HEK293 (cell line): ENCODE data around the gene KPNA5.

Experiments used
- CTCF ChIA-PET: fragments of 350-600 bp; formaldehyde crosslinking; extraction: SDS; loops from one replicate; lab custom pipeline; 2021; ENCODE audit warnings: antibody characterized with exemption; lab: Yijun Ruan, JAX
- POLR2A ChIA-PET: fragments of 300-600 bp; formaldehyde crosslinking; extraction: SDS; loops from one replicate; lab custom pipeline; 2020; ENCODE audit warnings: antibody characterized with exemption, inconsistent platforms; lab: Yijun Ruan, JAX
- H3K27ac ChIP-seq: fragments of 200-500 bp; sonication (Bioruptor generic); 2 replicates; pipeline ENCODE4 v1.5.1; 2014; ENCODE audit warnings: low read depth, low read length, control low read depth, inconsistent platforms; ENCODE audit errors: extremely low read depth
- H3K36me3 ChIP-seq, 2 experiments: fragments of 200-500 bp in 1 of 2; sonication (Bioruptor generic) in 1 of 2; 1 replicate in 1 of 2; 2 replicates in 1 of 2; pipeline ENCODE4 v1.5.1; 2014 to 2017; ENCODE audit warnings: inconsistent platforms in 2 of 2, low read length in 2 of 2; ENCODE audit not compliant: control insufficient read depth in 2 of 2, insufficient read depth in 1 of 2
- H3K4me1 ChIP-seq: fragments of 200-500 bp; sonication (Bioruptor generic); 2 replicates; pipeline ENCODE4 v1.5.1; 2014; ENCODE audit warnings: mild to moderate bottlenecking, low read length, inconsistent platforms; ENCODE audit not compliant: control insufficient read depth, insufficient read depth
- H3K4me3 ChIP-seq: 2 replicates; pipeline ENCODE4 v1.5.1; 2011; ENCODE audit warnings: low read depth, mild to moderate bottlenecking, control low read depth, low read length, moderate library complexity
- H3K9me3 ChIP-seq: fragments of 200-500 bp; sonication (Bioruptor generic); 2 replicates; pipeline ENCODE4 v1.5.1; 2014; ENCODE audit warnings: low read depth, low read length, inconsistent platforms; ENCODE audit not compliant: control insufficient read depth, insufficient read depth
- FEZF1 ChIP-seq: fragments of 450-650 bp; formaldehyde crosslinking; IDR thresholded peaks from 2 replicates; pipeline ENCODE4 v1.5.1; 2016; ENCODE audit warnings: missing biosample characterization, missing genetic modification characterization
- GFI1B ChIP-seq: fragments of 450-650 bp; formaldehyde crosslinking; IDR thresholded peaks from 2 replicates; pipeline ENCODE4 v1.5.1; 2016; ENCODE audit warnings: missing biosample characterization, missing genetic modification characterization
- KLF8 ChIP-seq: fragments of 450-650 bp; formaldehyde crosslinking; IDR thresholded peaks from 2 replicates; pipeline ENCODE4 v1.5.1; 2016; ENCODE audit warnings: missing biosample characterization, missing genetic modification characterization
- MEIS1 ChIP-seq: sonication (generic); formaldehyde crosslinking; IDR thresholded peaks from 2 replicates; pipeline ENCODE4 v1.8.1; 2022; ENCODE audit warnings: missing genetic modification reagents, mild to moderate bottlenecking, borderline replicate concordance
- MYNN ChIP-seq: fragments of 450-650 bp; formaldehyde crosslinking; IDR thresholded peaks from 2 replicates; pipeline ENCODE4 v1.5.1; 2016; ENCODE audit warnings: missing biosample characterization, missing genetic modification characterization, borderline replicate concordance
- OSR2 ChIP-seq: fragments of 450-650 bp; formaldehyde crosslinking; IDR thresholded peaks from 2 replicates; pipeline ENCODE4 v1.5.1; 2016; ENCODE audit warnings: missing biosample characterization, missing genetic modification characterization
- PRDM1 ChIP-seq: fragments of 450-650 bp; formaldehyde crosslinking; IDR thresholded peaks from 2 replicates; pipeline ENCODE4; 2016; ENCODE audit warnings: missing biosample characterization, missing genetic modification characterization
- RBAK ChIP-seq: fragments of 450-650 bp; formaldehyde crosslinking; IDR thresholded peaks from 2 replicates; pipeline ENCODE4 v1.5.1; 2016; ENCODE audit warnings: missing biosample characterization, missing genetic modification characterization
- SP3 ChIP-seq: fragments of 450-650 bp; formaldehyde crosslinking; IDR thresholded peaks from 2 replicates; pipeline ENCODE4 v1.5.1; 2016; ENCODE audit warnings: missing biosample characterization, missing genetic modification characterization
- TRIM28 ChIP-seq: IDR thresholded peaks from 2 replicates; pipeline ENCODE4 v1.6.1; 2011; ENCODE audit warnings: low read length, control low read depth, borderline replicate concordance
- YY1 ChIP-seq: fragments of 450-650 bp; formaldehyde crosslinking; IDR thresholded peaks from 2 replicates; pipeline ENCODE4 v1.5.1; 2018; ENCODE audit warnings: missing biosample characterization, missing genetic modification characterization
- ZBTB20 ChIP-seq: fragments of 450-650 bp; formaldehyde crosslinking; IDR thresholded peaks from 2 replicates; pipeline ENCODE4 v1.5.1; 2016; ENCODE audit warnings: missing biosample characterization, missing genetic modification characterization
- ZBTB21 ChIP-seq: fragments of 450-650 bp; formaldehyde crosslinking; IDR thresholded peaks from 2 replicates; pipeline ENCODE4 v1.5.1; 2017; ENCODE audit warnings: missing biosample characterization, missing genetic modification characterization
- ZEB2 ChIP-seq: fragments of 450-650 bp; formaldehyde crosslinking; IDR thresholded peaks from 2 replicates; pipeline ENCODE4 v1.5.1; 2016; ENCODE audit warnings: missing biosample characterization, missing genetic modification characterization
- ZNF19 ChIP-seq: fragments of 450-650 bp; formaldehyde crosslinking; IDR thresholded peaks from 2 replicates; pipeline ENCODE4; 2016; ENCODE audit warnings: missing biosample characterization, missing genetic modification characterization, low read depth
- ZNF2 ChIP-seq: fragments of 450-650 bp; formaldehyde crosslinking; IDR thresholded peaks from 2 replicates; pipeline ENCODE4 v1.5.1; 2016; ENCODE audit warnings: missing biosample characterization, missing genetic modification characterization
- ZNF366 ChIP-seq: fragments of 450-650 bp; formaldehyde crosslinking; conservative IDR thresholded peaks from 2 replicates; pipeline ENCODE4 v1.5.1; 2016; ENCODE audit warnings: missing biosample characterization, missing genetic modification characterization
- ZNF426 ChIP-seq: fragments of 450-650 bp; formaldehyde crosslinking; IDR thresholded peaks from 2 replicates; pipeline ENCODE4 v1.5.1; 2017; ENCODE audit warnings: missing biosample characterization, missing genetic modification characterization, mild to moderate bottlenecking, inconsistent platforms, moderate library complexity
- ZNF473 ChIP-seq: fragments of 450-650 bp; formaldehyde crosslinking; IDR thresholded peaks from 2 replicates; pipeline ENCODE4 v1.5.1; 2017; ENCODE audit warnings: missing biosample characterization, missing genetic modification characterization
- ZNF629 ChIP-seq: fragments of 450-650 bp; formaldehyde crosslinking; IDR thresholded peaks from 2 replicates; pipeline ENCODE4 v1.5.1; 2017; ENCODE audit warnings: missing biosample characterization, missing genetic modification characterization
- ZNF777 ChIP-seq: fragments of 450-650 bp; formaldehyde crosslinking; IDR thresholded peaks from 2 replicates; pipeline ENCODE4 v1.5.1; 2017; ENCODE audit warnings: missing biosample characterization, missing genetic modification characterization, borderline replicate concordance
- ZNF830 ChIP-seq: fragments of 450-650 bp; IDR thresholded peaks from 2 replicates; pipeline ENCODE4 v1.5.0; 2018; ENCODE audit warnings: missing biosample characterization, missing genetic modification characterization, low read depth, mild to moderate bottlenecking, moderate library complexity
- ZSCAN30 ChIP-seq: fragments of 450-650 bp; IDR thresholded peaks from 2 replicates; pipeline ENCODE4 v1.5.1; 2018; ENCODE audit warnings: missing biosample characterization, mild to moderate bottlenecking, missing genetic modification characterization, moderate library complexity
- ZXDB ChIP-seq: fragments of 450-650 bp; formaldehyde crosslinking; IDR thresholded peaks from 2 replicates; pipeline ENCODE4 v1.5.1; 2016; ENCODE audit warnings: missing biosample characterization, missing genetic modification characterization
- TF ChIP-seq, protein P1 (sequence below): fragments of 450-650 bp; formaldehyde crosslinking; IDR thresholded peaks from 2 replicates; pipeline ENCODE4 v1.5.1; 2016; ENCODE audit warnings: missing biosample characterization, missing genetic modification characterization
- TF ChIP-seq, protein P2 (sequence below): fragments of 450-650 bp; IDR thresholded peaks from 2 replicates; pipeline ENCODE4 v1.5.1; 2018; ENCODE audit warnings: missing biosample characterization, missing genetic modification characterization
- TF ChIP-seq, protein P3 (sequence below): fragments of 450-650 bp; formaldehyde crosslinking; IDR thresholded peaks from 2 replicates; pipeline ENCODE4 v1.5.1; 2017; ENCODE audit warnings: missing biosample characterization, missing genetic modification characterization
- TF ChIP-seq, protein P4 (sequence below): fragments of 450-650 bp; formaldehyde crosslinking; IDR thresholded peaks from 2 replicates; pipeline ENCODE4 v1.5.1; 2016; ENCODE audit warnings: missing biosample characterization, missing genetic modification characterization, low read depth
- TF ChIP-seq, protein P5 (sequence below): fragments of 450-650 bp; formaldehyde crosslinking; IDR thresholded peaks from 2 replicates; pipeline ENCODE4 v1.5.1; 2016; ENCODE audit warnings: missing biosample characterization, missing genetic modification characterization

KPNA5 gene

DNA sequence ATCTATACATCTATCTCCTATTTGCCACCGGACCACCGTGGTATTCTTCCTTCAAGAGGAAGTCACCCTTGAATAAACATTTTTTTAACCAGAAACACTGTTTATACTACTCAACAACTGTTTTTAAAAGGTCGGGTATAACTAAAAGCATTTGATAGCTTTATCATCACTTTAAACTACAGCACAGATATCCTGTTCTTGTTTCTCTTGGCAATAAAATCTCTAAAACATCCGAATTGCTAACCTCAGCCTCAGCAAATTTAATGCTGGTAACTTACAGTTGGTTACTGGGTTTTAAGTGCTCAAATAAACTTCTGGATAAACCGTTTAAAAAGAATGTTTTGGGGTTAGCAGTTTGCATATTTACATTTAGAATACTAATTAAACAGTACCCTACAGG is 32.9 kb upstream of the KPNA5 start (continued):
- TF ChIP-seq ZNF2 (tag by site-specific recombination), result no peak
- TF ChIP-seq ZBTB21, result no peak
- TF ChIP-seq, protein P1, sequence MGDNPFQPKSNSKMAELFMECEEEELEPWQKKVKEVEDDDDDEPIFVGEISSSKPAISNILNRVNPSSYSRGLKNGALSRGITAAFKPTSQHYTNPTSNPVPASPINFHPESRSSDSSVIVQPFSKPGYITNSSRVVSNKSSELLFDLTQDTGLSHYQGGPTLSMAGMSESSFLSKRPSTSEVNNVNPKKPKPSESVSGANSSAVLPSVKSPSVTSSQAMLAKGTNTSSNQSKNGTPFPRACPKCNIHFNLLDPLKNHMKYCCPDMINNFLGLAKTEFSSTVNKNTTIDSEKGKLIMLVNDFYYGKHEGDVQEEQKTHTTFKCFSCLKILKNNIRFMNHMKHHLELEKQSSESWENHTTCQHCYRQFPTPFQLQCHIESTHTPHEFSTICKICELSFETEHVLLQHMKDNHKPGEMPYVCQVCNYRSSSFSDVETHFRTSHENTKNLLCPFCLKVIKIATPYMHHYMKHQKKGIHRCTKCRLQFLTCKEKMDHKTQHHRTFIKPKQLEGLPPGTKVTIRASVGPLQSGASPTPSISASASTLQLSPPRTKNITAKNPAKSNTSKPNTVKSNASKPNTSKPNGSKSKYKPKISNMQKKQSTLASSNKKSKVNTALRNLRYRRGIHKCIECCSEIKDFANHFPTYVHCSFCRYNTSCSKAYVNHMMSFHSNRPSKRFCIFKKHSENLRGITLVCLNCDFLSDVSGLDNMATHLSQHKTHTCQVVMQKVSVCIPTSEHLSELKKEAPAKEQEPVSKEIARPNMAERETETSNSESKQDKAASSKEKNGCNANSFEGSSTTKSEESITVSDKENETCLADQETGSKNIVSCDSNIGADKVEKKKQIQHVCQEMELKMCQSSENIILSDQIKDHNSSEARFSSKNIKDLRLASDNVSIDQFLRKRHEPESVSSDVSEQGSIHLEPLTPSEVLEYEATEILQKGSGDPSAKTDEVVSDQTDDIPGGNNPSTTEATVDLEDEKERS (tag by site-specific recombination), result no peak
- TF ChIP-seq FEZF1 (tag by site-specific recombination), result peak; percentile 50; the same call in 1 of the 2 replicates
- no peak for TF ChIP-seq SP3 (tag by site-specific recombination)
- no peak for TF ChIP-seq ZNF473 (tag by site-specific recombination)
- no peak for TF ChIP-seq ZBTB20 (tag by site-specific recombination)
- no peak for TF ChIP-seq PRDM1 (tag by site-specific recombination)
- no peak for TF ChIP-seq ZNF777 (tag by site-specific recombination)
- TF ChIP-seq ZNF19 (tag by site-specific recombination), result no peak
- no peak for TF ChIP-seq ZNF426 (tag by site-specific recombination)
- TF ChIP-seq, protein P2, sequence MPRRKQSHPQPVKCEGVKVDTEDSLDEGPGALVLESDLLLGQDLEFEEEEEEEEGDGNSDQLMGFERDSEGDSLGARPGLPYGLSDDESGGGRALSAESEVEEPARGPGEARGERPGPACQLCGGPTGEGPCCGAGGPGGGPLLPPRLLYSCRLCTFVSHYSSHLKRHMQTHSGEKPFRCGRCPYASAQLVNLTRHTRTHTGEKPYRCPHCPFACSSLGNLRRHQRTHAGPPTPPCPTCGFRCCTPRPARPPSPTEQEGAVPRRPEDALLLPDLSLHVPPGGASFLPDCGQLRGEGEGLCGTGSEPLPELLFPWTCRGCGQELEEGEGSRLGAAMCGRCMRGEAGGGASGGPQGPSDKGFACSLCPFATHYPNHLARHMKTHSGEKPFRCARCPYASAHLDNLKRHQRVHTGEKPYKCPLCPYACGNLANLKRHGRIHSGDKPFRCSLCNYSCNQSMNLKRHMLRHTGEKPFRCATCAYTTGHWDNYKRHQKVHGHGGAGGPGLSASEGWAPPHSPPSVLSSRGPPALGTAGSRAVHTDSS (tag by site-specific recombination), result no peak
- peak; percentile 53; the same call in 1 of the 2 replicates for TF ChIP-seq ZXDB (tag by site-specific recombination)
- TF ChIP-seq MEIS1 (CRISPR knock-in tag), result no peak
- TF ChIP-seq TRIM28, result no peak
- peak; percentile 27 for TF ChIP-seq OSR2

DNA sequence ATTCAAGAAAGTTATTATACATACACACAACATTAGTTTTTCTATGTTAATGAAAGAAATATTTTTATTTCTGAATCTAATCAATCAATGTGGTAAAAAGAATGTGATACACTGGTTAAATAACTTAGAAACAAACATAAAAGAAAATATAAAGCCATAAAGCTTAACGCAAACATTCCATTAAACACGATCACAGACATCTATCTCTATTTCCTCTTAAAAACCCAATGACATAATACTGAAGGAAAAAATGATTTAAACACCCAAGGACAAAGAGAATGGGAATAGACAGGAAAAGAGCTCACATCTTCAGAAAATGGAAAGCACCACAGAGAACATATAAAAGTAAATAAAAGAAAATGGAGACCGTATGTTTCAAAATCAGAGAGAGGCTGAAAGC is 31.9 kb upstream of the KPNA5 start:
- POLR2A ChIA-PET, result no interaction called here
- no peak for TF ChIP-seq KLF8 (tag by site-specific recombination)
- no peak for TF ChIP-seq GFI1B (tag by site-specific recombination)
- TF ChIP-seq, protein P3, sequence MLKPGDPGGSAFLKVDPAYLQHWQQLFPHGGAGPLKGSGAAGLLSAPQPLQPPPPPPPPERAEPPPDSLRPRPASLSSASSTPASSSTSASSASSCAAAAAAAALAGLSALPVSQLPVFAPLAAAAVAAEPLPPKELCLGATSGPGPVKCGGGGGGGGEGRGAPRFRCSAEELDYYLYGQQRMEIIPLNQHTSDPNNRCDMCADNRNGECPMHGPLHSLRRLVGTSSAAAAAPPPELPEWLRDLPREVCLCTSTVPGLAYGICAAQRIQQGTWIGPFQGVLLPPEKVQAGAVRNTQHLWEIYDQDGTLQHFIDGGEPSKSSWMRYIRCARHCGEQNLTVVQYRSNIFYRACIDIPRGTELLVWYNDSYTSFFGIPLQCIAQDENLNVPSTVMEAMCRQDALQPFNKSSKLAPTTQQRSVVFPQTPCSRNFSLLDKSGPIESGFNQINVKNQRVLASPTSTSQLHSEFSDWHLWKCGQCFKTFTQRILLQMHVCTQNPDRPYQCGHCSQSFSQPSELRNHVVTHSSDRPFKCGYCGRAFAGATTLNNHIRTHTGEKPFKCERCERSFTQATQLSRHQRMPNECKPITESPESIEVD, result peak; percentile 77
- no peak for TF ChIP-seq YY1 (tag by site-specific recombination)
- no peak for TF ChIP-seq MYNN (tag by site-specific recombination)
- TF ChIP-seq, protein P4, sequence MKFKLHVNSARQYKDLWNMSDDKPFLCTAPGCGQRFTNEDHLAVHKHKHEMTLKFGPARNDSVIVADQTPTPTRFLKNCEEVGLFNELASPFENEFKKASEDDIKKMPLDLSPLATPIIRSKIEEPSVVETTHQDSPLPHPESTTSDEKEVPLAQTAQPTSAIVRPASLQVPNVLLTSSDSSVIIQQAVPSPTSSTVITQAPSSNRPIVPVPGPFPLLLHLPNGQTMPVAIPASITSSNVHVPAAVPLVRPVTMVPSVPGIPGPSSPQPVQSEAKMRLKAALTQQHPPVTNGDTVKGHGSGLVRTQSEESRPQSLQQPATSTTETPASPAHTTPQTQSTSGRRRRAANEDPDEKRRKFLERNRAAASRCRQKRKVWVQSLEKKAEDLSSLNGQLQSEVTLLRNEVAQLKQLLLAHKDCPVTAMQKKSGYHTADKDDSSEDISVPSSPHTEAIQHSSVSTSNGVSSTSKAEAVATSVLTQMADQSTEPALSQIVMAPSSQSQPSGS (tag by site-specific recombination), result peak; percentile 68; the same call in 1 of the 2 replicates
- TF ChIP-seq ZSCAN30 (tag by site-specific recombination), result no peak
- no peak for TF ChIP-seq RBAK (tag by site-specific recombination)
- TF ChIP-seq, protein P5, sequence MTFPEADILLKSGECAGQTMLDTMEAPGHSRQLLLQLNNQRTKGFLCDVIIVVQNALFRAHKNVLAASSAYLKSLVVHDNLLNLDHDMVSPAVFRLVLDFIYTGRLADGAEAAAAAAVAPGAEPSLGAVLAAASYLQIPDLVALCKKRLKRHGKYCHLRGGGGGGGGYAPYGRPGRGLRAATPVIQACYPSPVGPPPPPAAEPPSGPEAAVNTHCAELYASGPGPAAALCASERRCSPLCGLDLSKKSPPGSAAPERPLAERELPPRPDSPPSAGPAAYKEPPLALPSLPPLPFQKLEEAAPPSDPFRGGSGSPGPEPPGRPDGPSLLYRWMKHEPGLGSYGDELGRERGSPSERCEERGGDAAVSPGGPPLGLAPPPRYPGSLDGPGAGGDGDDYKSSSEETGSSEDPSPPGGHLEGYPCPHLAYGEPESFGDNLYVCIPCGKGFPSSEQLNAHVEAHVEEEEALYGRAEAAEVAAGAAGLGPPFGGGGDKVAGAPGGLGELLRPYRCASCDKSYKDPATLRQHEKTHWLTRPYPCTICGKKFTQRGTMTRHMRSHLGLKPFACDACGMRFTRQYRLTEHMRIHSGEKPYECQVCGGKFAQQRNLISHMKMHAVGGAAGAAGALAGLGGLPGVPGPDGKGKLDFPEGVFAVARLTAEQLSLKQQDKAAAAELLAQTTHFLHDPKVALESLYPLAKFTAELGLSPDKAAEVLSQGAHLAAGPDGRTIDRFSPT (tag by site-specific recombination), result 0 out of 2 replicates have a peak, but pooled peaks have one; percentile 50
- no peak for TF ChIP-seq ZNF830
- no peak for TF ChIP-seq ZBTB21
- peak; percentile 47 for TF ChIP-seq ZXDB (tag by site-specific recombination)
- TF ChIP-seq ZEB2 (tag by site-specific recombination), result peak; percentile 66
- 0 out of 2 replicates have a peak, but pooled peaks have one; percentile 26 for TF ChIP-seq ZNF366 (tag by site-specific recombination)
- TF ChIP-seq ZNF629 (tag by site-specific recombination), result peak; percentile 49; the same call in 1 of the 2 replicates

More for the DNA sequence above, 31.9 kb upstream of the KPNA5 start:
- Histone ChIP-seq H3K27ac (no peak overlapping the region), H3K9me3 (no peaks in the 10 kb centered on the region), H3K4me3 (no peak overlapping the region), H3K4me1 (peaks cover 11% of the 10 kb centered on the region), H3K36me3 (peaks cover 17 to 51% of the 10 kb centered on the region in 2 experiments)
- CTCF ChIA-PET, result interaction anchor here (0.6 to 2.6 kb wide), 8 partner anchors 12 to 381 kb away, joined by 3 to 7 read pairs (median 4); no protein-coding TSS in a partner anchor
